ENCODE measurements around the gene PAPPA2.
"Not testable (repeated sequence)": the region's sequence is repeated elsewhere in the genome, so short reads cannot be mapped to it uniquely, and the experiment has no call there.

PAPPA2 gene

DNA sequence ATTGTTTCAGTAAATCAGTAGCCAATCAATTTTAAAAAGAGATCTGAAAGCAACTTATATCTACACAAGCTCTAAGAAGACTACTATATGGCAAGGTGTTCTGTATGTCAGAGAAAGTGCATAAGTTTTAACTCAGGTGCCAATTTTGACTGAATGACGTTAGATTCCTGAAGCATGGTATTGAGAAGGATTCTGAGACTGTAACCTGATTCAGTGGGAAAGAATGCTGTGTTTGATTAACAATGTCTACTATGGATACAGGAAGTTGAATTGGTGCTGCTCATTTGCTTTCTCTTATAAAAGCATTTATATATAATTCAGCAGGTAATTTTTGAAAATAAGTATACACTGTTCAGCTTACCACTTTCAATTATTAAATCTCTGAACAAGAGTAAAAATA is 156.3 kb downstream of the PAPPA2 start:
- in situ Hi-C loops (cut with HindIII; ENCODE audit: low sequenced_read_pairs), result no loop called here
- H3K4me3 ChIP-seq (ENCODE audit: low read depth, low read length), result no peak overlapping the region
- no peak for DNase-seq (ENCODE audit: low read depth)
- TF ChIP-seq, protein P1, sequence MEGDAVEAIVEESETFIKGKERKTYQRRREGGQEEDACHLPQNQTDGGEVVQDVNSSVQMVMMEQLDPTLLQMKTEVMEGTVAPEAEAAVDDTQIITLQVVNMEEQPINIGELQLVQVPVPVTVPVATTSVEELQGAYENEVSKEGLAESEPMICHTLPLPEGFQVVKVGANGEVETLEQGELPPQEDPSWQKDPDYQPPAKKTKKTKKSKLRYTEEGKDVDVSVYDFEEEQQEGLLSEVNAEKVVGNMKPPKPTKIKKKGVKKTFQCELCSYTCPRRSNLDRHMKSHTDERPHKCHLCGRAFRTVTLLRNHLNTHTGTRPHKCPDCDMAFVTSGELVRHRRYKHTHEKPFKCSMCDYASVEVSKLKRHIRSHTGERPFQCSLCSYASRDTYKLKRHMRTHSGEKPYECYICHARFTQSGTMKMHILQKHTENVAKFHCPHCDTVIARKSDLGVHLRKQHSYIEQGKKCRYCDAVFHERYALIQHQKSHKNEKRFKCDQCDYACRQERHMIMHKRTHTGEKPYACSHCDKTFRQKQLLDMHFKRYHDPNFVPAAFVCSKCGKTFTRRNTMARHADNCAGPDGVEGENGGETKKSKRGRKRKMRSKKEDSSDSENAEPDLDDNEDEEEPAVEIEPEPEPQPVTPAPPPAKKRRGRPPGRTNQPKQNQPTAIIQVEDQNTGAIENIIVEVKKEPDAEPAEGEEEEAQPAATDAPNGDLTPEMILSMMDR (IDR thresholded peaks at IDR 0.05; ENCODE audit: low read depth, low read length, missing control alignments), result no peak

DNA sequence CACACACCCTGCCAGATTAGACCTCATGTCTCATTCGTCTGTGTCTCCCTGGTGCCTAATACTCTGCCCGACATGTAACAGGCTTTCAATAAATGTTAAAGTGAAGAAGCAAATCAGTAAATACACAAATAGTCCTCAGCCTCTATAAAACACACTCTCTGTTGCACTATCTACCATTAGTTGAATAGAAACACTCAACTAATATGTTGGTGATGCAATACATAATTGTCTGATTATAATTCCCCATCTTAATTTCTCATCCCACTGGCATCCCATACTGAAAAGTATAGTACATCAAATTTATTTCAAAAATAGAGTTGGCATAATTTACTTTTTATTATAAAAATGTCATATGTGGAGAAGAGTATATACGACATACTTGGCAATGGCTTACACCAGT is 162.4 kb downstream of the PAPPA2 start:
- DNase-seq (ENCODE audit: low read depth), result no peak
- H3K4me3 ChIP-seq (ENCODE audit: low read depth, low read length), result no peak overlapping the region
- in situ Hi-C loops (cut with HindIII; ENCODE audit: low sequenced_read_pairs), result no loop called here
- TF ChIP-seq, protein P1 (IDR thresholded peaks at IDR 0.05; ENCODE audit: low read depth, low read length, missing control alignments), result no peak

DNA sequence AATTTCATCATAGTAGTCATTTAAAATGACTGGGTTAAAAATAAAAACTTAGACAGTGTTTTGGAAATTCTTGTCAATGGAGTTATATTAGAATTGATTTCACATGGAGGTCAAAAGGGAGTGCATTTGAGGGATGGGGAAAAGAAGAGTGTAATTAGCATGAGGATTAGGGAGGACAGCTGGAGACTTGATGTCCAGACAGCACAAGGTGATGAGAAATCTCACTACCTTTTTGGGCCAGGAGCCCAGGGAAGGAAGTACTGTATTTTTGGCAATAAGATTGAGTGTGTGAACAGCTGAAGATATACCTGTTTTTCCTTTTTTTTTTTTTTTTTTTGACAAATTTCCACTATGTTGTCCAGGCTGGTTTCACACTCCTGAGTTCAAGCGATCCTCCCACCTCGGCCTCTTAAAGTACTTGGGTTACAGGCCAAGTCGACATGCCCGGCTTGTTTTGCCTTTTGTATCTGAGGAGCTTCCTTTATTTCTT is 163.6 kb downstream of the PAPPA2 start:
- no peak overlapping the region for H3K4me3 ChIP-seq (ENCODE audit: low read depth, low read length)
- TF ChIP-seq, protein P1 (IDR thresholded peaks at IDR 0.05; ENCODE audit: low read depth, low read length, missing control alignments), result no peak
- DNase-seq (ENCODE audit: low read depth), result no peak
- in situ Hi-C loops (cut with HindIII; ENCODE audit: low sequenced_read_pairs), result no loop called here

DNA sequence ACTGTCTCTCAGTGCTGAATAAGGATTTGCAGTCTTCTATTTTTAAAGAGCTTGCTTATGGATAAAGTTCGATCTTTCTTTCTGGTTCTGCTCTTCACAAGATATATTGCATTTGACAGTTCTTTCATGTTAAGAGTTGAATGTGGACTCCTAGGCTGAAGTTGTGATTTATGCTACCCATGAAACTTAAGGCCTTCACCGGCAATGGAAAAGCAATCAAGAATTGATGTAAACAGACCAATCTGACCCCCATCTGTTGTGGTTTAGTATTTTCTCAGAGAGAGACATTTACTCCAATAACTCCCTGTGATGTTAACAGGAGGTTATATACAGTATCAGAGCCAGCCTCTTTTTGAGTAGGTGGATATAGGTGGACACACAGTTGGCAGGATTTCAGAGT is 165.8 kb downstream of the PAPPA2 start:
- H3K4me3 ChIP-seq (ENCODE audit: low read depth, low read length), result no peak overlapping the region
- in situ Hi-C loops (cut with HindIII; ENCODE audit: low sequenced_read_pairs), result no loop called here
- no peak for DNase-seq (ENCODE audit: low read depth)
- TF ChIP-seq, protein P1 (IDR thresholded peaks at IDR 0.05; ENCODE audit: low read depth, low read length, missing control alignments), result no peak

DNA sequence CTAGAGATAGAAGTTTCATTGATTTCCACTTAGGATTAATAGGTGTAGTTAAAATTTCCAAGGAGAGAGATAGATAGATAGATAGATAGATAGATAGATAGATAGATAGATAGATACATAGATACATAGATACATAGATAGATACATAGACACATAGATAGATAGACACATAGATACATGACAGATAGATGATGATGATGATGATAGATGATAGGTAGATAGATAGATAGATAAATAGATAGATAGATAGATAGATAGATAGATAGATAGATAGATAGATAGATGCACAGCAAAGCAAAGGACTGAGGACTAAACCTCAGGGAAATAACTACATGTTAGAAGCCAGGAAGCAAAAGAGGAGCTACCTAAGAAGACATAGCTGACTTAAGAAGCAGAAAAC is 171.8 kb downstream of the PAPPA2 start:
- DNase-seq (ENCODE audit: low read depth); in situ Hi-C loops (cut with HindIII; ENCODE audit: low sequenced_read_pairs); H3K4me3 ChIP-seq (ENCODE audit: low read depth, low read length): not testable (repeated sequence)

DNA sequence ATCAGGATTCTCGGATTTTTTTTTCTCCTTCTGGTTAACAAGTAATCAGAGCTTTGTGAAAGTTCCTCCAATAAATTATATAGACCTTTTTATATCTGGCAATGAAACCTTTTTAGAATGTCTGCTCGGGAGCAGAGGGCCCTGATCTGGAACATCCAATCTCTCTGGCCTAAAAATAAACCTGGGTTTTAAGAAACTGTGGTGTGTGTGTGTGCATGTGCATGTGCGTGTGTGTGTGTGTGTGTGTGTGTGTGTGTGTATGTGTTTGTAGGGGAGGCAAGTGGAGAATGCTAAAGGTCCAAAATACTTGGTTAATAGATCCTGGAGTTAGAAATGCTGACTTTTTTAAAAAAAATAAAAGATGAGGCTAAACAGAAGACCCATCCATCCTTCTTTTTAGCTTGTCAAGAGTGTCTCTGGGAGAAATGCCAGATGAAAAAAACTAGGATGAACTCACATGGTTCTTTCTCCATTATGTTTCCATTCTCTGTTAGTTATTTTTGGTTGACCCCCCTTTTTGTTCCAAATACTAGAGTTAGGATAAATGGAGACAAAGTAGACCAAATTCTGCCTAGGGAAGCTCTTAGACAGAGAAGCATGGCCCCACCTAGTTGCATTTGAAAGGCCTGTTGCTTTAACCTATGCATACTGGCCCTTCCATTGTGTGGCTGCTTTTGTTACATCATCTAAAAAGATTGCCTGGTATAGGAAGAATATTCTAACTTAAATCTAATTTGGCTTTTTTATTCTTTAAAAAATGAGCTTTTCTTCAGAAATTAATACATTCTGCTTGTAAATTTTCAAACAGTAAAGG is 175.9 kb downstream of the PAPPA2 start:
- no peak for DNase-seq (ENCODE audit: low read depth)
- no peak overlapping the region for H3K4me3 ChIP-seq (ENCODE audit: low read depth, low read length)
- in situ Hi-C loops (cut with HindIII; ENCODE audit: low sequenced_read_pairs), result no loop called here
- TF ChIP-seq, protein P1 (IDR thresholded peaks at IDR 0.05; ENCODE audit: low read depth, low read length, missing control alignments), result no peak

DNA sequence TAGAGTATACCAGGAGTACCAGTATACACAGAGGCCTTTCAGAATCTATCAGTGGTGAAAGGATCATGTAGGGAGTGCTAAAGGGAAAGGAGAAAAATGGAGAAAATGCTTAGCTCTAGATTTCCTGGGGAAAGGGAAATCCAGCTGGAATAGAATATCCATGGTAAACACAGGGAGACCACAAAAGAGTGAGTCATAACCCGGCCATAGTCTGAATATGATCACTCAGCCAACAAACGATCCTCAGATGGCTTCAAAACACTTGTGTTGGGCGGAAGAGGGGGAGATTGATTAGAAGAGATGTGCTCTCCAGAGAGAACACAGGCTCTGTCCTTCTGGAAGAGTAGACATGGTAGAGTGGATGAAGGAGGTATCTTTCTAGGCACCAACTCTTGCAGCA is 180.6 kb downstream of the PAPPA2 start:
- peak; percentile 68 for DNase-seq (ENCODE audit: low read depth)
- H3K4me3 ChIP-seq (ENCODE audit: low read depth, low read length), result no peak overlapping the region
- in situ Hi-C loops (cut with HindIII; ENCODE audit: low sequenced_read_pairs), result no loop called here
- TF ChIP-seq, protein P1 (IDR thresholded peaks at IDR 0.05; ENCODE audit: low read depth, low read length, missing control alignments), result no peak
